ENCODE results near the gene HTRA3. TPM values are rescaled to one million over a fixed set of nuclear protein-coding genes. Genes with fewer than 3 reads are reported as not detected.

HTRA3 gene
- total and polyA plus RNA-seq, 2 of the 8 experiments (the other 6 are each of a cell fraction or from before 2014, with no cell fraction given): 3.2 to 5.8 TPM

DNA sequence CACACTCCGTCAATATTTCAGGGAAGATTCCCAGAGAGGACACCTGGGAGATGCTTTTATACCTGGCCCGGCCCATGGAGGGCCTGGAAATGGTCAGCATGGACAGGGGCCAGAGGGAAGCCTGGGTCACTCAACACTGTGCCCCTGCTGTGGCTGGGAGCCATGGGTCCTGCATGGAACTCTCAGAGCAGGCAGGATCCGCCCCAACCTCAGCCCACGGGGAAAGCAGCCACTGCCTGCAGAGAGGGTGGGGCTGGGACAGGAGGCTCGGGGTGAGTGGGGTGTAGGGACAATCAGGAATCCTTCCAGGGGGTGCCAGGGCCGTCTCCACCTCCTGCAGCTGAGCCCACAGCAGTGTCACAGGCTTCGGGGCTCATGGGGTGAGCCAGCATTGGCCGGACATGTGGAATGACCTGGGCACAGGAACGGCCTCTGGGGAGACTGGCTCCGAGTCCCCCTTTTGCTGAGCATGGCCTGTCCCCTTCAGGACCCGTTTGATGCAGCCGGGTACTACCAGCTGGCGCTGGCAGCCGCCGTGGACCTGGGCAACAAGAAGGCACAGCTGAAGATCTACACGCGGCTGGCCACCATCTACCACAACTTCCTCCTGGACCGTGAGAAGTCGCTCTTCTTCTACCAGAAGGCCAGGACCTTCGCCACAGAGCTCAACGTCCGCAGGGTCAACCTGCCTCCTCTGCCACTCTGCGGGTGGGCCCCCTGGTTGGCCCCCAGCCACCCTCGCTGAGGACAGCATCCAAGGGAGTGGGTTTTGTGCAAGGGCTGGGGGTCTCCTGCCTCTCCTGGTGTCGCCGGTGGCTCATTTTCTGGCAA is 29.1 kb upstream of the HTRA3 start:
- no peak overlapping the region for H4K5ac ChIP-seq (ENCODE audit: insufficient read length, low read depth, low read length)
- H2BK5ac ChIP-seq (ENCODE audit: low read depth, low read length): no peak overlapping the region
- no peak for TF ChIP-seq CHD2 (IDR thresholded peaks at IDR 0.05; ENCODE audit: low read length)
- TF ChIP-seq CREB1 (IDR thresholded peaks at IDR 0.05): no peak
- no peak for TF ChIP-seq CHD1 (IDR thresholded peaks at IDR 0.05; ENCODE audit: low read depth, low read length)
- H3K79me2 ChIP-seq (ENCODE audit: control insufficient read depth in 1 of 2, insufficient read depth in 2 of 2, low read length in 2 of 2): no peaks in the 10 kb centered on the region
- H4K20me1 ChIP-seq (replicated peaks in 1 of 2; ENCODE audit: control insufficient read depth in 1 of 2, insufficient read depth in 2 of 2, low read length in 2 of 2): peaks cover 0 to 5% of the 10 kb centered on the region in 2 experiments
- H3K27ac ChIP-seq (ENCODE audit: low read depth, low read length): no peak overlapping the region
- H2BK12ac ChIP-seq (ENCODE audit: low read depth, low read length): no peak overlapping the region
- H4K91ac ChIP-seq (replicated peaks; ENCODE audit: insufficient read length, low read length): peak overlapping the region; percentile 15
- CTCF ChIA-PET (ENCODE audit: partially characterized antibody): interaction anchor here (0.7 to 1.6 kb wide), 12 partner anchors 9 to 171 kb away, joined by 3 to 10 read pairs (median 4); partner anchors contain the start of gene SH3TC1
- H3K4me1 ChIP-seq (replicated peaks in 1 of 4; ENCODE audit: control insufficient read depth in 3 of 4, insufficient read depth in 4 of 4, low read length in 3 of 4): peaks cover 0 to 8% (median 3%) of the 10 kb centered on the region in 4 experiments; a peak in 6 of 7 replicates
- H2BK20ac ChIP-seq (ENCODE audit: low read length): no peak overlapping the region
- no peak overlapping the region for H2BK15ac ChIP-seq (ENCODE audit: low read length)
- no peak overlapping the region for H3K18ac ChIP-seq (ENCODE audit: extremely low read depth, low read length)
- no peaks in the 10 kb centered on the region for H3K27me3 ChIP-seq (replicated peaks in 1 of 4; ENCODE audit: control insufficient read depth in 3 of 4, extremely low read depth in 1 of 4, insufficient read depth in 3 of 4, low read length in 3 of 4)
- POLR2A ChIA-PET (ENCODE audit: partially characterized antibody): no interaction called here
- H3K4me3 ChIP-seq (ENCODE audit: extremely low read depth in 1 of 4, insufficient read depth in 2 of 4, low read depth in 3 of 4, low read length in 4 of 4): no peak overlapping the region
- no peaks in the 10 kb centered on the region; a peak in 1 of 8 replicates for H3K36me3 ChIP-seq (ENCODE audit: control insufficient read depth in 2 of 4, insufficient read depth in 4 of 4, low read length in 3 of 4)
- no peak overlapping the region for H3K4me2 ChIP-seq (ENCODE audit: insufficient read depth in 1 of 2, low read depth in 2 of 2, low read length in 2 of 2)
- H3K4ac ChIP-seq (replicated peaks; ENCODE audit: insufficient read length, low read depth, low read length): no peak overlapping the region
- H3K9me3 ChIP-seq (ENCODE audit: insufficient read depth in 2 of 2, low read depth in 1 of 2, low read length in 1 of 2): no peaks in the 10 kb centered on the region
- H3K23me2 ChIP-seq (ENCODE audit: low read depth, low read length): no peaks in the 10 kb centered on the region
- WGBS, 2 experiments (ENCODE audit: extremely low coverage in 1 of 2, insufficient coverage in 1 of 2, insufficient read length in 1 of 2, insufficient replicate concordance in 2 of 2, low coverage in 1 of 2, low lambda C conversion rate in 2 of 2, missing lambda C conversion rate in 1 of 2): 88% methylated on average over 25 of the region's 26 CpGs; no CpG with 5 or more reads in 1 of the 2 experiments
- no peak overlapping the region for H3K14ac ChIP-seq (ENCODE audit: insufficient read length)
- no peak overlapping the region for H3K56ac ChIP-seq (replicated peaks; ENCODE audit: insufficient read length, low read depth, low read length)
- DNase-seq (ENCODE audit: low read depth in 1 of 2, low spot score in 2 of 2) (no peak), FAIRE-seq (no peak)
- H2AK5ac ChIP-seq (ENCODE audit: low read depth, low read length): no peak overlapping the region
- H2AFZ ChIP-seq (ENCODE audit: low read length): no peak overlapping the region
- peaks cover 3% of the 10 kb centered on the region; the same call in 1 of the 2 replicates for H3K79me1 ChIP-seq (ENCODE audit: low read depth, low read length)
- H4K8ac ChIP-seq (ENCODE audit: extremely low read depth, insufficient read depth, low read length): no peak overlapping the region
- H3K9ac ChIP-seq (replicated peaks in 1 of 4; ENCODE audit: extremely low read depth in 1 of 4, low read depth in 3 of 4, low read length in 3 of 4): no peak overlapping the region
- no peak overlapping the region for H3K23ac ChIP-seq (ENCODE audit: insufficient read length)
- H2BK120ac ChIP-seq (replicated peaks; ENCODE audit: low read depth, low read length): no peak overlapping the region

Measured in H1 (cell line).